ENCODE data around the gene CUBN. TPM values are rescaled to one million over a fixed set of nuclear protein-coding genes. Genes with fewer than 3 reads are reported as not detected.

CUBN gene
- total RNA-seq, 1 donor from 2014 or later = 2.5 TPM

GRCh38 chr10:17051851-17052250 is 77.8 kb downstream of the CUBN start:
- ChIA-PET POLR2A (no interaction called here), CTCF (no interaction called here)
- intact Hi-C loops (cut with micrococcal nuclease) = no loop called here
- no peak for TF ChIP-seq CTCF (IDR thresholded peaks at IDR 0.05)
- no peaks in the 10 kb centered on the region for H3K4me1 Mint-ChIP-seq
- H3K9me3 Mint-ChIP-seq = peaks cover 8% of the 10 kb centered on the region
- peaks cover 2% of the 10 kb centered on the region for H3K27me3 Mint-ChIP-seq
- H3K36me3 Mint-ChIP-seq (ENCODE audit: low read depth) = peaks cover 11% of the 10 kb centered on the region
- no peak for DNase-seq
- no peak overlapping the region for H3K4me3 Mint-ChIP-seq
- no peak overlapping the region for H3K27ac Mint-ChIP-seq
- ATAC-seq (ENCODE audit: low read depth) = no peak

GRCh38 chr10:17049195-17049594 is 80.4 kb downstream of the CUBN start:
- ATAC-seq (ENCODE audit: low read depth) (no peak), DNase-seq (no peak)
- Mint-ChIP-seq H3K9me3 (peaks cover 8% of the 10 kb centered on the region), H3K27me3 (peaks cover 2% of the 10 kb centered on the region), H3K4me3 (no peak overlapping the region), H3K4me1 (no peaks in the 10 kb centered on the region), H3K27ac (no peak overlapping the region), H3K36me3 (ENCODE audit: low read depth) (peaks cover 11% of the 10 kb centered on the region)
- intact Hi-C loops (cut with micrococcal nuclease) = no loop called here
- ChIA-PET CTCF (no interaction called here), POLR2A (no interaction called here)
- no peak for TF ChIP-seq CTCF (IDR thresholded peaks at IDR 0.05)

- intact Hi-C loops (cut with micrococcal nuclease) = no loop called here
- H3K27me3 Mint-ChIP-seq = peaks cover 2% of the 10 kb centered on the region
Observed at GRCh38 chr10:17047908-17048307, 81.7 kb downstream of the CUBN start.

GRCh38 chr10:17046989-17047388 is 82.6 kb downstream of the CUBN start:
- intact Hi-C loops (cut with micrococcal nuclease) = no loop called here
- no peak for ATAC-seq (ENCODE audit: low read depth)
- no peaks in the 10 kb centered on the region for H3K4me1 Mint-ChIP-seq

More at GRCh38 chr10:17047908-17048307, 81.7 kb downstream of the CUBN start:
- Mint-ChIP-seq H3K36me3 (ENCODE audit: low read depth) (peaks cover 11% of the 10 kb centered on the region), H3K27ac (no peak overlapping the region), H3K4me3 (no peak overlapping the region), H3K4me1 (no peaks in the 10 kb centered on the region), H3K9me3 (peaks cover 8% of the 10 kb centered on the region)
- no peak for TF ChIP-seq CTCF (IDR thresholded peaks at IDR 0.05)
- DNase-seq (no peak), ATAC-seq (ENCODE audit: low read depth) (no peak)
- ChIA-PET POLR2A (no interaction called here), CTCF (no interaction called here)

GRCh38 chr10:17043586-17043985 is 86.0 kb downstream of the CUBN start:
- POLR2A ChIA-PET = no interaction called here
- no peak overlapping the region for H3K4me3 Mint-ChIP-seq

More at GRCh38 chr10:17046989-17047388, 82.6 kb downstream of the CUBN start:
- Mint-ChIP-seq H3K36me3 (ENCODE audit: low read depth) (peaks cover 9% of the 10 kb centered on the region), H3K27ac (no peak overlapping the region), H3K27me3 (peaks cover 2% of the 10 kb centered on the region), H3K9me3 (peaks cover 7% of the 10 kb centered on the region), H3K4me3 (no peak overlapping the region)
- ChIA-PET CTCF (no interaction called here), POLR2A (no interaction called here)
- DNase-seq = no peak
- TF ChIP-seq CTCF (IDR thresholded peaks at IDR 0.05) = no peak

More at GRCh38 chr10:17043586-17043985, 86.0 kb downstream of the CUBN start:
- H3K9me3 Mint-ChIP-seq = no peaks in the 10 kb centered on the region
- intact Hi-C loops (cut with micrococcal nuclease) = no loop called here
- H3K27ac Mint-ChIP-seq = no peak overlapping the region
- DNase-seq (no peak), ATAC-seq (ENCODE audit: low read depth) (no peak)
- CTCF ChIA-PET = no interaction called here
- TF ChIP-seq CTCF (IDR thresholded peaks at IDR 0.05) = no peak
- no peaks in the 10 kb centered on the region for H3K36me3 Mint-ChIP-seq (ENCODE audit: low read depth)
- H3K4me1 Mint-ChIP-seq = no peaks in the 10 kb centered on the region
- H3K27me3 Mint-ChIP-seq = no peaks in the 10 kb centered on the region

All from activated B cell treated with CpG ODN at 0.5 μM for 24 hours (primary cell).